Heart left ventricle (tissue), 16 donors: ENCODE measurements around the gene TLE4. TPM values are rescaled to one million over a fixed set of nuclear protein-coding genes. Genes with fewer than 3 reads are reported as not detected.

ENCODE experiments used
- ATAC-seq, 4 donors: fragments of 200-7000 bp; cut with Tn5 transposase; one replicate each; pipeline ENCODE4 v1.9.1; 2020 to 2022; ENCODE audit warnings: moderate library complexity in 4 of 4, mild to moderate bottlenecking in 3 of 4, moderate number of reproducible peaks in 1 of 4
- DNase-seq, 5 donors: peaks; one replicate each; pipeline ENCODE4 v3.0.0-alpha.2; 2020
- H3K27ac ChIP-seq, 12 donors: fragments of 200-600 bp; sonication (generic) in 4 of 12; one replicate each; pipeline versions ENCODE4 v1.5.0 to v1.8.0; 2016 to 2022; ENCODE audit warnings: mild to moderate bottlenecking in 2 of 12
- H3K27me3 ChIP-seq, 9 donors: fragments of 200-600 bp; sonication (generic) in 2 of 9; one replicate each; pipeline versions ENCODE4 v1.5.1 to v1.8.0; 2016 to 2022; ENCODE audit warnings: mild to moderate bottlenecking in 3 of 9
- H3K36me3 ChIP-seq, 9 donors: fragments of 200-600 bp; sonication (generic) in 2 of 9; one replicate each; pipeline versions ENCODE4 v1.5.0 to v1.8.0; 2018 to 2022; ENCODE audit warnings: mild to moderate bottlenecking in 2 of 9
- H3K4me1 ChIP-seq, 12 donors: fragments of 200-600 bp; sonication (generic) in 4 of 12; one replicate each; pipeline versions ENCODE4 v1.5.0 to v1.8.0; 2016 to 2022; ENCODE audit warnings: mild to moderate bottlenecking in 3 of 12
- H3K4me3 ChIP-seq, 12 donors: fragments of 200-600 bp; sonication (generic) in 4 of 12; one replicate each; pipeline versions ENCODE4 v1.5.0 to v1.8.0; 2017 to 2022; ENCODE audit warnings: mild to moderate bottlenecking in 9 of 12, moderate library complexity in 4 of 12
- H3K9me3 ChIP-seq, 12 donors: fragments of 200-600 bp; sonication (generic) in 4 of 12; one replicate each; pipeline versions ENCODE4 v1.5.0 to v1.8.0; 2016 to 2022; ENCODE audit warnings: mild to moderate bottlenecking in 1 of 12
- CTCF ChIP-seq, 12 donors: fragments of 200-600 bp; sonication (generic) in 4 of 12; IDR thresholded peaks; one replicate each; pipeline versions ENCODE4 v1.5.0 to v1.8.0; 2018 to 2022; ENCODE audit warnings: antibody characterized with exemption in 12 of 12, mild to moderate bottlenecking in 5 of 12
- POLR2A ChIP-seq, 2 donors: fragments of 450-650 bp; IDR thresholded peaks; one replicate each; pipeline ENCODE4 v1.6.1; 2017; ENCODE audit warnings: antibody characterized with exemption in 2 of 2, mild to moderate bottlenecking in 2 of 2, moderate library complexity in 2 of 2
- WGBS, 4 donors: extraction: QIAGEN DNeasy Blood & Tissue Kit in 2 of 4; methylation state at CpG; one replicate each; pipeline versions ENCODE4 v1.1.5 to v1.1.7; 2013 to 2018; 5-methylcytosine and 5-hydroxymethylcytosine counted together
- intact Hi-C, 10 donors: fragments of 100-400 bp; cut with DNase I; formaldehyde crosslinking; loops; one replicate each; pipeline versions ENCODE4 v1.11.1 to v1.14.2; 2022
- polyA plus RNA-seq, 2 donors: library from polyadenylated mRNA; stranded (reverse); fragments of 200-250 nt; gene quantifications; one replicate each; pipeline ENCODE4 v1.2.3, GENCODE V29; 2013
- total RNA-seq, 9 donors: library from RNA; depleted of rRNA in 2 of 9; stranded (reverse); fragments of >200 nt in 2 of 9; fragmentation: NEBNext Ultra II Directional in 3 of 9; extraction: Animal tissue kit (Norgen Biotek cat#: 25700) in 3 of 9; gene quantifications; one replicate each; pipeline versions ENCODE4 v1.1.0 to v1.2.4, GENCODE V29; 2016 to 2023
- donor health status: ischemic (EF 13 %, LVEDD 7.1; RV severe dilation, severe dysfunction).
- donor health status: healthy with polysubstance abuse.
- donor health status: DM: no; HTN: yes; CAD: no.
- donor health status: DM: no; HTN: no; CAD: no.
- donor health status: ischemic (EF 25% LVEDD 6.9; RV normal size, moderate dysfunction).
- donor health status: ischemic (EF 25% LVEDD 5.7; RV mildly dilated, moderate dysfunction).
- donor health status: healthy.
- donor health status: DM: yes; HTN: yes; CAD: no.
- donor health status: ischemic (EF 35%, LVEDD 5.7; RV mildly dilated, moderate dysfunction).
- donor health status: nonischemic (EF 11% LVEDD 7.7; RV severe dilation, severe dysfunction).
- donor health status: DM: yes; HTN: yes; CAD: no.
- donor health status: PGD.
- donor health status: ischemic (EF 29% LVEDD 5.4; RV normal size, mild dysfunction).
- donor health status: nonischemic (EF 23%, LVEDD 6.1; RV moderate dilation, normal function).

The TLE4 gene
- total and polyA plus RNA-seq, 11 donors = 3.7 to 23.9 (median 13.8) TPM

- no peak for TF ChIP-seq POLR2A (IDR thresholded peaks at IDR 0.05)
- TF ChIP-seq CTCF (IDR thresholded peaks at IDR 0.05) = no peak
- no peaks in the 10 kb centered on the region for H3K27me3 ChIP-seq
- intact Hi-C loops = no loop called here
- ATAC-seq (no peak), DNase-seq (no peak)
- no peaks in the 10 kb centered on the region for H3K4me1 ChIP-seq
- H3K36me3 ChIP-seq = no peaks in the 10 kb centered on the region
- peaks cover 0 to 23% (median 0%) of the 10 kb centered on the region in 12 donors for H3K9me3 ChIP-seq
- no peak overlapping the region for H3K27ac ChIP-seq
- 82 to 91% (median 83%) methylated on average over 4 of the region's 4 CpGs for WGBS, 4 donors
- H3K4me3 ChIP-seq = no peak overlapping the region
Observed at GRCh38 chr9:79551586-79551985, 20.2 kb upstream of the TLE4 start.

- H3K4me3 ChIP-seq = no peak overlapping the region
- DNase-seq = no peak
- no peaks in the 10 kb centered on the region for H3K27me3 ChIP-seq
- intact Hi-C loops = no loop called here
- TF ChIP-seq CTCF (IDR thresholded peaks at IDR 0.05) (no peak), POLR2A (IDR thresholded peaks at IDR 0.05) (no peak)
- no peak overlapping the region for H3K27ac ChIP-seq
- no peaks in the 10 kb centered on the region for H3K4me1 ChIP-seq
- 72 to 87% (median 81%) methylated on average over 1 of the region's 1 CpG for WGBS, 4 donors
- ATAC-seq = no peak
- H3K36me3 ChIP-seq = no peaks in the 10 kb centered on the region
- peaks cover 0 to 23% (median 0%) of the 10 kb centered on the region in 12 donors for H3K9me3 ChIP-seq
Observed at GRCh38 chr9:79551994-79552393, 19.8 kb upstream of the TLE4 start.

GRCh38 chr9:79555474-79556089, 16.2 kb upstream of the TLE4 start:
- ATAC-seq = no peak
- Histone ChIP-seq H3K27me3 (no peaks in the 10 kb centered on the region), H3K27ac (no peak overlapping the region), H3K4me3 (no peak overlapping the region), H3K9me3 (peaks cover 0 to 6% (median 0%) of the 10 kb centered on the region in 12 donors), H3K4me1 (no peaks in the 10 kb centered on the region), H3K36me3 (no peaks in the 10 kb centered on the region)
- TF ChIP-seq POLR2A (IDR thresholded peaks at IDR 0.05) = no peak
- no peak for TF ChIP-seq CTCF (IDR thresholded peaks at IDR 0.05)
- 59 to 79% (median 74%) methylated on average over 5 of the region's 5 CpGs for WGBS, 4 donors
- DNase-seq = no peak
- intact Hi-C loops = no loop called here

GRCh38 chr9:79559495-79560181, 12.1 kb upstream of the TLE4 start:
- Histone ChIP-seq H3K36me3 (no peaks in the 10 kb centered on the region), H3K4me3 (no peak overlapping the region), H3K9me3 (no peaks in the 10 kb centered on the region), H3K4me1 (no peaks in the 10 kb centered on the region), H3K27me3 (no peaks in the 10 kb centered on the region), H3K27ac (no peak overlapping the region)
- intact Hi-C loops = loop anchor here in 1 of 10 donors (10.0 kb wide), 1 partner anchor 615 kb away; no protein-coding TSS in a partner anchor
- TF ChIP-seq POLR2A (IDR thresholded peaks at IDR 0.05) = no peak
- TF ChIP-seq CTCF (IDR thresholded peaks at IDR 0.05) = no peak
- ATAC-seq (no peak), DNase-seq (no peak)
- 29 to 37% (median 34%) methylated on average over 3 of the region's 3 CpGs for WGBS, 4 donors
